Neural progenitor cell (in vitro differentiated cells): ENCODE results near the gene MORC2.

Experiments used
- EZH2phosphoT487 ChIP-seq: fragments of 200-600 bp; sonication (generic); IDR thresholded peaks from 2 replicates; pipeline ENCODE4 v1.6.1; 2017; ENCODE audit warnings: antibody characterized with exemption
- TF ChIP-seq, protein P1 (sequence below): fragments of 200-600 bp; sonication (generic); IDR thresholded peaks from 2 replicates; pipeline ENCODE4 v1.5.1; 2017; ENCODE audit warnings: antibody characterized with exemption, mild to moderate bottlenecking

DNA sequence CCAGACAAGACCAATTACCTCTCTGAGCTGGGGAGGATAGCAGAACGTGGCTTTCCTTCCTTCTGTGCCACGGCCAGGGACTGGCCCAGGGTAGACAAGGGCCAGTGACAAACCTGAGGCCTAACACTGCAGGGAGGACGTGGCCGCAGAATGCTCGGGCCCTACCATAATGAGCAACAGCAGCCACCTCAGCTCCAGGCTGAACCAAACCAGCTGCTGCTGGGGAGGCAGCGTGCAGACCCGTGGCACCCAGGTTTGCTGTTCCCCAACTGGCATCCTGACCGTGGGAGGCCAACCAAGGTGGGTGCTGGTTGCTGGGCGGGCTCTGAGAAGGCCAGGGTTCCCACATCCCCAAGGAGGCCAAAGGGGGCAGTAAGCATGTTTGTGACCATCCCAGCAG lies 83.0 kb downstream of the MORC2 start:
- TF ChIP-seq, protein P1, sequence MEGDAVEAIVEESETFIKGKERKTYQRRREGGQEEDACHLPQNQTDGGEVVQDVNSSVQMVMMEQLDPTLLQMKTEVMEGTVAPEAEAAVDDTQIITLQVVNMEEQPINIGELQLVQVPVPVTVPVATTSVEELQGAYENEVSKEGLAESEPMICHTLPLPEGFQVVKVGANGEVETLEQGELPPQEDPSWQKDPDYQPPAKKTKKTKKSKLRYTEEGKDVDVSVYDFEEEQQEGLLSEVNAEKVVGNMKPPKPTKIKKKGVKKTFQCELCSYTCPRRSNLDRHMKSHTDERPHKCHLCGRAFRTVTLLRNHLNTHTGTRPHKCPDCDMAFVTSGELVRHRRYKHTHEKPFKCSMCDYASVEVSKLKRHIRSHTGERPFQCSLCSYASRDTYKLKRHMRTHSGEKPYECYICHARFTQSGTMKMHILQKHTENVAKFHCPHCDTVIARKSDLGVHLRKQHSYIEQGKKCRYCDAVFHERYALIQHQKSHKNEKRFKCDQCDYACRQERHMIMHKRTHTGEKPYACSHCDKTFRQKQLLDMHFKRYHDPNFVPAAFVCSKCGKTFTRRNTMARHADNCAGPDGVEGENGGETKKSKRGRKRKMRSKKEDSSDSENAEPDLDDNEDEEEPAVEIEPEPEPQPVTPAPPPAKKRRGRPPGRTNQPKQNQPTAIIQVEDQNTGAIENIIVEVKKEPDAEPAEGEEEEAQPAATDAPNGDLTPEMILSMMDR, result no peak
- no peak for TF ChIP-seq EZH2phosphoT487
